K562 treated with DMSO at 1 percent for 24 hours (cell line): ENCODE measurements around the gene ELMO2. TPM values are rescaled to one million over a fixed set of nuclear protein-coding genes. Genes with fewer than 3 reads are reported as not detected.

Experiments
- total RNA-seq: library from RNA; unstranded; fragments of 300-600 nt; gene quantifications from 2 replicates; pipeline ENCODE4 v1.2.3, GENCODE V29; 2022; ENCODE audit warnings: low read depth; ENCODE audit not compliant: insufficient read depth

The ELMO2 gene
- 21.2 and 24.8 TPM in 2 replicates for total RNA-seq

GRCh38 chr20:46406200-46406985 is at the start of gene ELMO2:
TSS of gene ELMO2 (minus strand) at chr20:46406615. CDS start at chr20:46394482, 12,133 bp downstream.

Other genes starting within 250 kb of the ELMO2 start
- gene CDH22, start 98.1 kb downstream of the ELMO2 start, total RNA-seq = not detected in 2 replicates
- 0.42 and 0.86 TPM in 2 replicates for gene ZNF334, start 106.9 kb upstream of the ELMO2 start, total RNA-seq
- gene OCSTAMP, start 144.0 kb upstream of the ELMO2 start, total RNA-seq = not detected in 2 replicates
- gene SLC13A3, start 244.8 kb upstream of the ELMO2 start, total RNA-seq = 8.3 and 8.8 TPM in 2 replicates